Measurements from ENCODE around the gene NMNAT3. TPM values are rescaled to one million over a fixed set of nuclear protein-coding genes. Genes with fewer than 3 reads are reported as not detected.

NMNAT3 gene
- total RNA-seq, 2 donors from 2014 or later: 3.0 to 14.1 TPM

- ATAC-seq (ENCODE audit: insufficient number of reproducible peaks, low FRiP score, low read depth) (no peak), DNase-seq (ENCODE audit: low spot score) (no peak)
- no peak for TF ChIP-seq CTCF (IDR thresholded peaks at IDR 0.05)
- H3K36me3 ChIP-seq: no peaks in the 10 kb centered on the region
- H3K27ac ChIP-seq: no peak overlapping the region
- H3K4me1 ChIP-seq (ENCODE audit: control insufficient read depth in 1 of 2, low read depth in 2 of 2): no peaks in the 10 kb centered on the region
- H3K27me3 ChIP-seq (replicated peaks; ENCODE audit: insufficient read depth): no peaks in the 10 kb centered on the region
- H3K9me3 ChIP-seq: no peaks in the 10 kb centered on the region
- H3K4me3 ChIP-seq: no peak overlapping the region
These were observed 18.3 kb downstream of the NMNAT3 start for GRCh38 chr3:139659511-139659910.

GRCh38 chr3:139657936-139658335, 19.8 kb downstream of the NMNAT3 start:
- Histone ChIP-seq H3K4me1 (ENCODE audit: control insufficient read depth in 1 of 2, low read depth in 2 of 2) (no peaks in the 10 kb centered on the region), H3K27ac (no peak overlapping the region), H3K9me3 (no peaks in the 10 kb centered on the region), H3K4me3 (no peak overlapping the region), H3K27me3 (replicated peaks; ENCODE audit: insufficient read depth) (no peaks in the 10 kb centered on the region), H3K36me3 (no peaks in the 10 kb centered on the region)
- DNase-seq (ENCODE audit: low spot score) (no peak), ATAC-seq (ENCODE audit: insufficient number of reproducible peaks, low FRiP score, low read depth) (no peak)
- TF ChIP-seq CTCF (IDR thresholded peaks at IDR 0.05): no peak

DNA sequence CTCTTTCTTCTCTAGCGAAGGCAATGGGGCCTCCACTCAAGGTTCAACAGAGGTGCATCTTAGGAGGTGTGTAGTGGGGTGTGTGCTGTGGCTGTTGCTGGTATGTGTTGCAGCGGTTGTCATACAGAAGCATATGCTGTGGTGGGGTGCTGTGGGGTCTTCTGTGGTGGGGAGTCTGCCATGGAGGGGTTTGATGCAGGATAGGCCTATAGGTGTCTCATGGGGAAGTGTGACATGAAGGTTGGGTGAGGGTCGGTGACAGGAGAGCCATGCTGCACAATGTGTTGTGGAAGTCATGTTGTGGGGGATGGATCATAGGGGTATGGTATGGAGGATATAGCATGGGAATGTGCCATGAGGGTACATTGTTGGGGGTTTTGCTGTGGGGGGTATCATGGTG, 20.3 kb downstream of the NMNAT3 start:
- Histone ChIP-seq H3K27me3 (replicated peaks; ENCODE audit: insufficient read depth) (no peaks in the 10 kb centered on the region), H3K4me1 (ENCODE audit: control insufficient read depth in 1 of 2, low read depth in 2 of 2) (no peaks in the 10 kb centered on the region), H3K36me3 (no peaks in the 10 kb centered on the region), H3K9me3 (no peaks in the 10 kb centered on the region), H3K27ac (no peak overlapping the region), H3K4me3 (no peak overlapping the region)
- ATAC-seq (ENCODE audit: insufficient number of reproducible peaks, low FRiP score, low read depth): no peak
- DNase-seq (ENCODE audit: low spot score): no peak
- no peak for TF ChIP-seq CTCF (IDR thresholded peaks at IDR 0.05)

DNA sequence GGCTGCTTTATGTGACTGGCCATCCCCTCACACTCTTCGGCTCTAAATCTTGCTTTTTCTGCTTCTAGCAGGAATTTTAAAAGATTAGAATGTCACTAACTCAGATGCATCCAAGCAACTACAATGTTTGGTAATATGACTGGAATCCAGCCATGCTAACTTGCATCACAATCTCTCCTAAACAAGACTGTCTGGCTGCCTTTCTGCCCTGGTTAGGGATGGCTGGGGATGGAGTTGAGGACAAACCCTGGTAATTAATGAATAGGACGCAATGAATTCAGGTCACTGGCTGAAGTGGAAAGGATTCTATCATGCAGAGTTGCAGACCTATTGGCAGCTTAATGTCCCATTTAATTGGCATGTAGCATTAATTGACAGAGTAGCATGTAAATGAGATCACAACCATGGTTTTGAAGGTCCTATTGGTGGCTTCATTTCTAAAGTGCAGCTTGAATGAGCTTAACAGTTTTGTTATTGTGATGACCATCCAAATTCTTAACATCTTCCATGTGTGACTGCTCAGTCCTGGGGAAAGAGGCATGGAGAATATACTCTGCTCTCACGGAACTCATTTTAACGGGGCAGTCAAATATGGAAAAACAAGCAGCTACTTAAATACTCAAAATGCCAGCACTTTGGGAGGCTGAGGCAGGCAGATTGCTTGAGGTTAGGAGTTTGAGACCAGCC, 21.7 kb downstream of the NMNAT3 start:
- H3K27me3 ChIP-seq (replicated peaks; ENCODE audit: insufficient read depth): no peaks in the 10 kb centered on the region
- no peaks in the 10 kb centered on the region for H3K36me3 ChIP-seq
- no peaks in the 10 kb centered on the region for H3K4me1 ChIP-seq (ENCODE audit: control insufficient read depth in 1 of 2, low read depth in 2 of 2)
- no peak overlapping the region for H3K4me3 ChIP-seq
- H3K9me3 ChIP-seq: no peaks in the 10 kb centered on the region
- H3K27ac ChIP-seq: no peak overlapping the region
- TF ChIP-seq CTCF (IDR thresholded peaks at IDR 0.05): no peak
- no peak for ATAC-seq (ENCODE audit: insufficient number of reproducible peaks, low FRiP score, low read depth)
- no peak for DNase-seq (ENCODE audit: low spot score)

- no peaks in the 10 kb centered on the region for H3K9me3 ChIP-seq
- ATAC-seq (ENCODE audit: insufficient number of reproducible peaks, low FRiP score, low read depth): no peak
- H3K4me3 ChIP-seq: no peak overlapping the region
- no peak for DNase-seq (ENCODE audit: low spot score)
- H3K27ac ChIP-seq: no peak overlapping the region
- H3K36me3 ChIP-seq: no peaks in the 10 kb centered on the region
- H3K4me1 ChIP-seq (ENCODE audit: control insufficient read depth in 1 of 2, low read depth in 2 of 2): no peaks in the 10 kb centered on the region
- no peak for TF ChIP-seq CTCF (IDR thresholded peaks at IDR 0.05)
- H3K27me3 ChIP-seq (replicated peaks; ENCODE audit: insufficient read depth): no peaks in the 10 kb centered on the region
These were observed 23.0 kb downstream of the NMNAT3 start for GRCh38 chr3:139654637-139655365.

Data from thoracic aorta (tissue), 2 donors.